Cerebellar nuclear complex (tissue), 1 donor: Measurements from ENCODE around the gene FKBP5.
"Not testable (repeated sequence)": the region's sequence is repeated elsewhere in the genome, so short reads cannot be mapped to it uniquely, and the experiment has no call there.

Experiments
- DNase-seq, 2 experiments: peaks; one replicate each; lab custom pipeline; 2025; lab: John Stamatoyannopoulos, UW

FKBP5 gene

GRCh38 chr6:35583893-35584688 is 104.6 kb downstream of the FKBP5 start:
- peak in 1 of 2 experiments; percentile 31 for DNase-seq

- no peak for DNase-seq
Observed at GRCh38 chr6:35582315-35582714, 106.4 kb downstream of the FKBP5 start.

GRCh38 chr6:35581633-35582032 is 107.1 kb downstream of the FKBP5 start:
- no peak for DNase-seq

- no peak for DNase-seq
Observed at GRCh38 chr6:35580836-35581235, 107.9 kb downstream of the FKBP5 start.

GRCh38 chr6:35576682-35577081 is 112.0 kb downstream of the FKBP5 start:
- DNase-seq, result no peak

GRCh38 chr6:35573495-35574110 is 115.1 kb downstream of the FKBP5 start:
- no peak for DNase-seq

- DNase-seq, result not testable (repeated sequence)
Observed at GRCh38 chr6:35570885-35571330, 117.8 kb downstream of the FKBP5 start.

- no peak for DNase-seq
Observed at GRCh38 chr6:35569011-35569461, 119.7 kb downstream of the FKBP5 start.

GRCh38 chr6:35566794-35567193 is 121.9 kb downstream of the FKBP5 start:
- no peak for DNase-seq

- DNase-seq, result no peak
Observed at GRCh38 chr6:35564733-35565132, 124.0 kb downstream of the FKBP5 start.

- no peak for DNase-seq
Observed at GRCh38 chr6:35562060-35562459, 126.7 kb downstream of the FKBP5 start.

- DNase-seq, result no peak
Observed at GRCh38 chr6:35561113-35561512, 127.6 kb downstream of the FKBP5 start.

GRCh38 chr6:35558571-35558970 is 130.1 kb downstream of the FKBP5 start:
- DNase-seq, result no peak

- no peak for DNase-seq
Observed at GRCh38 chr6:35557239-35557638, 131.5 kb downstream of the FKBP5 start.

- DNase-seq, result no peak
Observed at GRCh38 chr6:35554811-35555210, 133.9 kb downstream of the FKBP5 start.

- no peak for DNase-seq
Observed at GRCh38 chr6:35553315-35553714, 135.4 kb downstream of the FKBP5 start.

- DNase-seq, result no peak
Observed at GRCh38 chr6:35552285-35552917, 136.3 kb downstream of the FKBP5 start.

GRCh38 chr6:35550437-35550836 is 138.3 kb downstream of the FKBP5 start:
- DNase-seq, result no peak

- no peak for DNase-seq
Observed at GRCh38 chr6:35547676-35548075, 141.0 kb downstream of the FKBP5 start.

GRCh38 chr6:35544769-35545361 is 143.8 kb downstream of the FKBP5 start:
- no peak for DNase-seq

- no peak for DNase-seq
Observed at GRCh38 chr6:35543459-35544193, 145.1 kb downstream of the FKBP5 start.

- DNase-seq, result no peak
Observed at GRCh38 chr6:35541836-35542235, 146.9 kb downstream of the FKBP5 start.
